Lower leg skin (tissue), 4 donors: ENCODE measurements around the gene ARL6IP6. TPM values are rescaled to one million over a fixed set of nuclear protein-coding genes. Genes with fewer than 3 reads are reported as not detected.

Experiments used
- DNase-seq, 2 donors: peaks; one replicate each; pipeline ENCODE4 v3.0.0-alpha.2; 2019; ENCODE audit warnings: low spot score in 2 of 2
- H3K4me3 ChIP-seq: fragments of 200-600 bp; sonication (generic); 2 replicates; pipeline ENCODE4 v1.5.1; 2017; ENCODE audit warnings: mild to moderate bottlenecking, low read depth; ENCODE audit not compliant: poor library complexity, severe bottlenecking
- CTCF ChIP-seq, 3 donors: fragments of 450-650 bp; IDR thresholded peaks; one replicate each; pipeline ENCODE4 v1.5.1; 2016; ENCODE audit warnings: antibody characterized with exemption in 3 of 3, mild to moderate bottlenecking in 3 of 3, moderate library complexity in 2 of 3
- POLR2A ChIP-seq, 2 donors: fragments of 450-650 bp; IDR thresholded peaks; one replicate each; pipeline ENCODE4 v1.6.1; 2016 to 2017; ENCODE audit warnings: antibody characterized with exemption in 2 of 2, mild to moderate bottlenecking in 1 of 2, moderate library complexity in 1 of 2
- WGBS, 2 donors: methylation state at CpG; one replicate each; pipeline ENCODE4 v1.1.5; 2018; 5-methylcytosine and 5-hydroxymethylcytosine counted together
- intact Hi-C: fragments of 100-400 bp; cut with DNase I; formaldehyde crosslinking; loops from one replicate; pipeline ENCODE4 v1.15.0; 2023; ENCODE audit warnings: low total_unique reads
- total RNA-seq, 4 donors: library from RNA; depleted of rRNA; stranded (reverse); fragments of >200 nt; gene quantifications; one replicate each; pipeline ENCODE4 v1.1.0, GENCODE V29; 2016

ARL6IP6 gene
- total RNA-seq, 4 donors from 2014 or later: 33.6 to 45.3 (median 38.6) TPM

DNA sequence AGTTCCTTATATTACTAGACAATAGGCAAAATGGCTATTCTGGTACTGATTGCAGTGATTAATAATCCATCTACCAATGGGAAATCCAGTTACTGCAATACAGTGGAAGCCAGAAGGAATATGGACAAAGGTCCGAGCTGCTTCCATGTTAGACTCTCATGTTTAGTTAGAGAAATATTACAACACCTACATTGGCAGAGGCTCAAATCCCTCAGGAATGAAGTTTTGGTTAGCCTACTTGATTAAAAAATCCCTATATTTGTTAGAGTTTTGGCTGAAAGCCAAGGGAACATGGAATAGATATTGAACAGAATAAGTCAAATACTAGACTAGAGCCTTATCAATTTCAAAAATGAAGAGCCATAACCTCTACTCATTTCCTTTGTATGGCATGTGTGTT is 48.5 kb downstream of the ARL6IP6 start:
- intact Hi-C loops: no loop called here
- no peak for TF ChIP-seq CTCF (IDR thresholded peaks at IDR 0.05)
- TF ChIP-seq POLR2A (IDR thresholded peaks at IDR 0.05): no peak
- WGBS, 2 donors: 63 to 83% methylated on average over 1 of the region's 1 CpG
- DNase-seq: no peak
- no peak overlapping the region for H3K4me3 ChIP-seq

DNA sequence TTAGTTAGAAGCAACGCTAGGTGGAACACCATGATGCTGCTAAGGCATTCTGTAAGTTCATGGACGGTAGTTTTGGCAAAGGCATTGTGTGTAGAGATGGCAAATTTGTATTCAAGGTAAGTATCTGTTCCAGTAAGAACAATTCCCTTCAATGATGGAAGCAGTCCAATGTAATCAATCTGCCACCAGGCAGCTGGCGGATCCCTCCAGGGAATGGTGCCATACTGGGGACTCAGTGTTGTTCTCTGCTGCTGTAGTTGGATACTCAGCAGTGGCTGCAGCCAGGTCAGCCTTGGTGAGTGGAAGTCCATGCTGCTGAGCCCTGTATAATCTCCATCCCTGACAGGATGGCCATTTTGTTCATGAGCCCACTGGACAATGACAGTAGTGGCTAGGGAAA is 62.8 kb downstream of the ARL6IP6 start:
- TF ChIP-seq CTCF (IDR thresholded peaks at IDR 0.05) (no peak), POLR2A (IDR thresholded peaks at IDR 0.05) (no peak)
- no peak overlapping the region for H3K4me3 ChIP-seq
- no peak for DNase-seq
- intact Hi-C loops: no loop called here
- WGBS, 2 donors: 71 to 79% methylated on average over 3 of the region's 3 CpGs

GRCh38 chr2:152782171-152782570 is 63.8 kb downstream of the ARL6IP6 start:
- no peak overlapping the region for H3K4me3 ChIP-seq
- intact Hi-C loops: no loop called here
- DNase-seq: no peak
- no peak for TF ChIP-seq CTCF (IDR thresholded peaks at IDR 0.05)
- no peak for TF ChIP-seq POLR2A (IDR thresholded peaks at IDR 0.05)
- WGBS, 2 donors: 54 to 57% methylated on average over 2 of the region's 2 CpGs

- TF ChIP-seq POLR2A (IDR thresholded peaks at IDR 0.05) (no peak), CTCF (IDR thresholded peaks at IDR 0.05) (no peak)
- intact Hi-C loops: no loop called here
- H3K4me3 ChIP-seq: no peak overlapping the region
- 80 to 84% methylated on average over 9 of the region's 9 CpGs for WGBS, 2 donors
- DNase-seq: no peak
Measured at GRCh38 chr2:152790883-152791282, 72.5 kb downstream of the ARL6IP6 start.

- H3K4me3 ChIP-seq: no peak overlapping the region
- intact Hi-C loops: no loop called here
- 41 to 53% methylated on average over 3 of the region's 3 CpGs for WGBS, 2 donors
- DNase-seq: no peak
- no peak for TF ChIP-seq POLR2A (IDR thresholded peaks at IDR 0.05)
- TF ChIP-seq CTCF (IDR thresholded peaks at IDR 0.05): no peak
Measured at GRCh38 chr2:152791979-152792378, 73.6 kb downstream of the ARL6IP6 start.

GRCh38 chr2:152792974-152793373 is 74.6 kb downstream of the ARL6IP6 start:
- 68 to 76% methylated on average over 4 of the region's 4 CpGs for WGBS, 2 donors
- no peak overlapping the region for H3K4me3 ChIP-seq
- no peak for DNase-seq
- intact Hi-C loops: no loop called here
- TF ChIP-seq CTCF (IDR thresholded peaks at IDR 0.05): no peak
- no peak for TF ChIP-seq POLR2A (IDR thresholded peaks at IDR 0.05)
